Body of pancreas (tissue), 4 donors: Measurements from ENCODE around the gene NOX3. TPM values are rescaled to one million over a fixed set of nuclear protein-coding genes. Genes with fewer than 3 reads are reported as not detected.

Experiments used
- ATAC-seq: fragments of 150-250 bp; one replicate; pipeline ENCODE4 v1.9.1; 2016
- DNase-seq, 4 donors: peaks; one replicate each; pipeline ENCODE4 v3.0.0-alpha.2; 2019
- H3K27ac ChIP-seq, 4 donors: fragments of 200-600 bp; sonication (generic); 1 replicate in 3 of 4; 2 replicates in 1 of 4; pipeline versions ENCODE4 v1.5.1 to v1.6.1; 2016 to 2019; ENCODE audit warnings: mild to moderate bottlenecking in 1 of 4, mixed read lengths in 1 of 4, moderate library complexity in 1 of 4
- H3K27me3 ChIP-seq, 2 donors: fragments of 200-600 bp; sonication (generic); one replicate each; pipeline ENCODE4 v1.6.0; 2016; ENCODE audit warnings: mild to moderate bottlenecking in 1 of 2
- H3K36me3 ChIP-seq, 2 donors: fragments of 200-600 bp; sonication (generic); replicated peaks in 1 of 2; 2 replicates each; pipeline ENCODE4 v1.5.1; 2016; ENCODE audit warnings: low read depth in 2 of 2; ENCODE audit not compliant: insufficient read depth in 1 of 2
- H3K4me1 ChIP-seq: fragments of 200-600 bp; sonication (generic); one replicate; pipeline ENCODE4 v1.6.0; 2016
- H3K4me3 ChIP-seq, 2 donors: fragments of 200-600 bp; sonication (generic); 1 replicate in 1 of 2; 2 replicates in 1 of 2; pipeline ENCODE4 v1.5.1; 2016 to 2019
- H3K9me3 ChIP-seq, 3 donors: fragments of 200-600 bp; sonication (generic); 1 replicate in 2 of 3; 2 replicates in 1 of 3; pipeline ENCODE4 v1.5.1; 2016
- CTCF ChIP-seq, 7 experiments: fragments of 450-650 bp in 4 of 7; fragments of 200-600 bp in 3 of 7; sonication (generic) in 3 of 7; IDR thresholded peaks; one replicate each; pipeline ENCODE4 v1.5.1; 2016 to 2019; ENCODE audit warnings: antibody characterized with exemption in 7 of 7
- POLR2A ChIP-seq, 3 donors: fragments of 450-650 bp; IDR thresholded peaks; one replicate each; pipeline ENCODE4 v1.6.1; 2016; ENCODE audit warnings: antibody characterized with exemption in 3 of 3, mild to moderate bottlenecking in 2 of 3
- WGBS, 2 donors: methylation state at CpG; one replicate each; pipeline ENCODE4 v1.1.5; 2017; 5-methylcytosine and 5-hydroxymethylcytosine counted together
- intact Hi-C: fragments of 100-400 bp; cut with DNase I; formaldehyde crosslinking; loops from one replicate; pipeline ENCODE4 v1.15.1; 2023
- total RNA-seq, 2 donors: library from RNA; depleted of rRNA; stranded (reverse); fragments of >200 nt; gene quantifications; one replicate each; pipeline ENCODE4 v1.1.0, GENCODE V29; 2016

NOX3 gene
- total RNA-seq, 2 donors from 2014 or later = not detected

GRCh38 chr6:155411154-155412052, 44.2 kb downstream of the NOX3 start:
- Histone ChIP-seq H3K9me3 (no peaks in the 10 kb centered on the region), H3K27ac (no peak overlapping the region), H3K36me3 (no peaks in the 10 kb centered on the region), H3K4me3 (no peak overlapping the region), H3K27me3 (no peaks in the 10 kb centered on the region), H3K4me1 (no peaks in the 10 kb centered on the region)
- DNase-seq = no peak
- no peak for ATAC-seq
- TF ChIP-seq CTCF (IDR thresholded peaks at IDR 0.05) (no peak), POLR2A (IDR thresholded peaks at IDR 0.05) (no peak)
- 60 to 66% methylated on average over 10 of the region's 10 CpGs for WGBS, 2 donors
- intact Hi-C loops = no loop called here

GRCh38 chr6:155409391-155409790, 46.2 kb downstream of the NOX3 start:
- H3K27me3 ChIP-seq = no peaks in the 10 kb centered on the region
- no peaks in the 10 kb centered on the region for H3K9me3 ChIP-seq
- WGBS, 2 donors = 80 to 87% methylated on average over 4 of the region's 4 CpGs
- no peak overlapping the region for H3K4me3 ChIP-seq
- intact Hi-C loops = no loop called here
- H3K27ac ChIP-seq = no peak overlapping the region
- ATAC-seq = no peak
- TF ChIP-seq POLR2A (IDR thresholded peaks at IDR 0.05) (no peak), CTCF (IDR thresholded peaks at IDR 0.05) (no peak)
- no peaks in the 10 kb centered on the region for H3K36me3 ChIP-seq
- no peak for DNase-seq
- H3K4me1 ChIP-seq = no peaks in the 10 kb centered on the region

- TF ChIP-seq POLR2A (IDR thresholded peaks at IDR 0.05) (no peak), CTCF (IDR thresholded peaks at IDR 0.05) (no peak)
- no peaks in the 10 kb centered on the region for H3K4me1 ChIP-seq
- DNase-seq (no peak), ATAC-seq (no peak)
- no peaks in the 10 kb centered on the region for H3K36me3 ChIP-seq
- intact Hi-C loops = no loop called here
- no peaks in the 10 kb centered on the region for H3K9me3 ChIP-seq
- no peak overlapping the region for H3K4me3 ChIP-seq
- no peak overlapping the region for H3K27ac ChIP-seq
- WGBS, 2 donors = 74 to 82% methylated on average over 9 of the region's 9 CpGs
- H3K27me3 ChIP-seq = no peaks in the 10 kb centered on the region
Measured at GRCh38 chr6:155408981-155409380, 46.7 kb downstream of the NOX3 start.

GRCh38 chr6:155408231-155408630, 47.4 kb downstream of the NOX3 start:
- Histone ChIP-seq H3K4me1 (no peaks in the 10 kb centered on the region), H3K27me3 (no peaks in the 10 kb centered on the region), H3K4me3 (no peak overlapping the region), H3K27ac (no peak overlapping the region), H3K36me3 (no peaks in the 10 kb centered on the region), H3K9me3 (no peaks in the 10 kb centered on the region)
- intact Hi-C loops = no loop called here
- WGBS, 2 donors = 84 to 96% methylated on average over 1 of the region's 1 CpG
- no peak for ATAC-seq
- no peak for DNase-seq
- no peak for TF ChIP-seq CTCF (IDR thresholded peaks at IDR 0.05)
- no peak for TF ChIP-seq POLR2A (IDR thresholded peaks at IDR 0.05)

- H3K9me3 ChIP-seq = no peaks in the 10 kb centered on the region
- no peaks in the 10 kb centered on the region for H3K36me3 ChIP-seq
- H3K4me1 ChIP-seq = no peaks in the 10 kb centered on the region
- DNase-seq (no peak), ATAC-seq (no peak)
- no peak overlapping the region for H3K27ac ChIP-seq
- TF ChIP-seq POLR2A (IDR thresholded peaks at IDR 0.05) = no peak
- TF ChIP-seq CTCF (IDR thresholded peaks at IDR 0.05) = no peak
- no peak overlapping the region for H3K4me3 ChIP-seq
- WGBS, 2 donors = 58 to 71% methylated on average over 1 of the region's 1 CpG
- intact Hi-C loops = no loop called here
- no peaks in the 10 kb centered on the region for H3K27me3 ChIP-seq
Measured at GRCh38 chr6:155406801-155407200, 48.8 kb downstream of the NOX3 start.
